ENCODE data around the gene HCN3. TPM values are rescaled to one million over a fixed set of nuclear protein-coding genes. Genes with fewer than 3 reads are reported as not detected.
A peak's percentile ranks its signal among the peaks of the same experiment; 100 is the strongest.

Gene HCN3
- total and polyA plus RNA-seq, 2 of the 8 experiments (the other 6 are each of a cell fraction or from before 2014, with no cell fraction given), result 6.4 to 7.3 TPM

- TF ChIP-seq POLR2A (IDR thresholded peaks at IDR 0.05; ENCODE audit: control extremely low read depth in 1 of 2, low read depth in 2 of 2, low read length in 2 of 2) (peak; percentile 79 to 96), RFX5 (IDR thresholded peaks at IDR 0.05; ENCODE audit: borderline replicate concordance, low read depth, low read length) (no peak), SIX5 (IDR thresholded peaks at IDR 0.05; ENCODE audit: low read depth, low read length) (no peak), GTF2F1 (IDR thresholded peaks at IDR 0.05; ENCODE audit: borderline replicate concordance, low read depth, low read length) (no peak; the same call in 1 of the 2 replicates), TEAD4 (IDR thresholded peaks at IDR 0.05; ENCODE audit: low read depth, low read length) (0 out of 2 replicates have a peak, but pooled peaks have one; percentile 38), CBX5 (IDR thresholded peaks at IDR 0.05; ENCODE audit: low read depth, low read length) (no peak), SUZ12 (IDR thresholded peaks at IDR 0.05; ENCODE audit: low read length) (no peak), CHD7 (IDR thresholded peaks at IDR 0.05; ENCODE audit: insufficient replicate concordance, low read length) (no peak), POLR2AphosphoS5 (IDR thresholded peaks at IDR 0.05; ENCODE audit: low read depth, low read length) (peak; percentile 94), MAX (IDR thresholded peaks at IDR 0.05) (peak; percentile 85), BACH1 (IDR thresholded peaks at IDR 0.05; ENCODE audit: low read length) (peak; percentile 60)
Measured at GRCh38 chr1:155244368-155245162, 32.7 kb upstream of the HCN3 start (continued).

Data from H1 (cell line).